MV-4-11 (cell line): Measurements from ENCODE around the gene TK2.

Source experiments
- DNase-seq: peaks from one replicate; lab custom pipeline; 2025; lab: John Stamatoyannopoulos, UW

TK2 gene

GRCh38 chr16:66544016-66544757 lies 5.7 kb downstream of the TK2 start:
- DNase-seq = no peak

GRCh38 chr16:66543541-66543940 lies 6.4 kb downstream of the TK2 start:
- no peak for DNase-seq

GRCh38 chr16:66542396-66542795 lies 7.5 kb downstream of the TK2 start:
- no peak for DNase-seq

DNA sequence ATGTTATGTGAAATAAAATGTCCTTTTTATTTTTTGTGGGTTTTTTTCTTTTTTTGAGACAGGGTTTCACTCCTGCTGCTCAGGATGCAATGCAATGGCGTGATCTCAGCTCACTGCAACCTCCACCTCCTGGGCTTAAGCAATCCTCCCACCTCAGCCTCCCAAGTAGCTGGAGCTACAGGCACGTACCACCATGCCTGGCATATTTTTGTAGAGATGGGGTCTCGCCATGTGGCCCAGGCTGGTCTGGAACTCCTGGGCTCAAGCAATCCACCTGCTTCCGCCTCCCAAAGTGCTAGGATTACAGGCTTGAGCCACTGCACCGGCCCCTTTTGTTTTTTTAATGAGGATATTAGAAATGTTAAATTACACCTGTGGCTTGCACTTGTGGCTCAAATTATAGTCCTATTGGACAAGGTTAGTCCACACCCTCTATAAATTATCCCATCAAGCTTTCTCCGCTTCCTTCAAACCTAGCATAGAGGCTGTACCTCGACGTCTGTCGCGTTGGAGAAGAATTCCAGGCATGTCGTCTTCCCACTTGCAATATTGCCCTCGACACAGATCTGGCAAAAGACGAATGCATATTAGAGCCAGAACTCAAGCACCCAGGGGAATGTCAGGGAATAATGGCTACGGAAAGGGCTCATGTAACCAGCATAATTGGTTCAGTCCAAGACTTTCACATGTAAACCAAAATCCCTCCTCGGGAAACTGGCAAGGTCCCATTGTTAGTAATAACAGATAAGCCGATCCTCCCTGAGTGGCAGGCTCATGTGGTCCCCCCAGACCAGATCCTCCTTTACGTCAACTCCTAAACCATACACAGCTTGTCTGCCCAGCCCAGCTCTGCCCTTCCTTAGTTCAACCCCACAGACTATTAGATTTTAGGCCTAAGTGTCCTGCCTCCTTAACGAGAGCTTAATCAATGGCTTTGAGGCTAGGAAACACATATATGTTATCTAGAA lies 8.2 kb downstream of the TK2 start:
- no peak for DNase-seq

- DNase-seq = no peak
Measured at GRCh38 chr16:66539623-66540469, 10.1 kb downstream of the TK2 start.

- no peak for DNase-seq
Measured at GRCh38 chr16:66538910-66539309, 11.0 kb downstream of the TK2 start.

DNA sequence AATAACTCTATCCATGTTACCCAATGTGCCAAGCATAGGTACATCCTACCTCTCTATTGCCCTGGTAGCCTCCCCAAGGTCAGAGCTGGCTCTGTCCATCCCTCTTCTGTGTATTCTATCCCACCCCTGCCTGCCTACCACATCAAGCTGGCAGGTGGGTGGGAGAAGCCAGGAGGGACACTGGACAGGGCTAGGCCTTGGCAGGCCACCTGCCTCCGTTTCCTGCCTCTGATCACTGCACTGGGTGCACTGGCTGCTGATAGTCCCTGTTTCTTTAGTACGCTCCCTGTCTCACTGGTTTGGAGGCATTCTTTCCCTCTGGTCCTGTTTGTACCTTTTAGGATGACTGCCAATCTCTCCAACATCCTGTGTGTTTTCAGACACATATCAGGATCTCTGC lies 12.7 kb downstream of the TK2 start:
- DNase-seq = no peak

DNA sequence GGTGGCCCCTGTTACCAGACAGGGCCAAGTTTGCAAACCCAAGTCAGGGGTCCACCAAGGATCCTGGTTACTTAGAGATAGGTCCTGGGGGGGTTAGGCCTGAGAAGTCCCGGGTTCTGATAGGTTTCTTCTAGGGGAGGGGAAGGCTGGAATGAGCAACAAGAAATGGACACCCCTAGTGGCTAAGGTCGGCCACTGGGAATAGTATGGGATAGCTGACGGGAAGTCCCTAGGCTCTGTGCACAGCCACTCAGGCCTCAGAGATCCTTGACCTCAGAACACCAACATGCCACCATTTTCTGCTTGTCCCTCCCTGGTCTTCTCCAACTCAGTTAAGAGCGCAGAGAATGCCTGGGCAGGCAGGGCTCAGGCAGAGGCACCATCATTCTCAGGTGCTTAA lies 13.4 kb downstream of the TK2 start:
- no peak for DNase-seq

DNA sequence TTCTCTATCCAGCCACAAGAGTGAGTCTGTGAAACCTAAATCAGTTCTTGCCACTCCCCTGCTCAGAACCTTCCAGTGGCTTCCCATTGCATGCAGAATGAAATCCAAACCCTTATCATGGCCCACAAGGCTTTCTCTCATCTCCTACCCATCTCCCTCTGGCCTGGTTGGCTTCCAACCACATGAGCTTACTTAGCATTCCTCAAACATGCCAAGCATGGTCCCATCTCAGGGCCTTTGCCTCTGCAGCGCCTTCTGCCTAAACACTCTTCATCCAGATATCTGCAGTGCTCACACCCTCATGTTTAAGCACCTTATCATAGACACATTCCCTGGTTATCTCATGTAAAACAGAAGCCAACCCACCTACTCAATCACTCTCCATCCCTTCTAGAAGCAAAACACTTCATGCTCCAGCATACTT lies 15.5 kb downstream of the TK2 start:
- no peak for DNase-seq

DNA sequence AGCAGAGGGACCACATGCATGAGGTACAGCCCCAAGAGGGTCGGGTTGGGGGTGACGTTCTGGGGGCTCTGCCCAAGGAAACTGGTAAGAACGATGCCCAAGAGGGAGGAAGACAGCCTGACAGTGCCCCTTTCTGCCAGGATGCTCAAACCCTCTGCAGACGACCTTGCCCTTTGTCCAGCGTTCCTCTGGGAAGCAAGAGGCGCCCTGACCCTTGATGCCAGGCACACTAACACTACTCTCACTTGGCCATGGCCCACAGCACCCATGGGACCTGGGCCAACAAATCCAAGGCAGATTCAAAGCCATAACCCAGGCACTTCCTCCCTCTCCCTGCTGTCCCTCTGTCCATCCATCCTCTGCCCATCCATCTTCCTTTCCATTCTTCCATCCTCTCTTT lies 20.4 kb downstream of the TK2 start:
- DNase-seq = no peak

DNA sequence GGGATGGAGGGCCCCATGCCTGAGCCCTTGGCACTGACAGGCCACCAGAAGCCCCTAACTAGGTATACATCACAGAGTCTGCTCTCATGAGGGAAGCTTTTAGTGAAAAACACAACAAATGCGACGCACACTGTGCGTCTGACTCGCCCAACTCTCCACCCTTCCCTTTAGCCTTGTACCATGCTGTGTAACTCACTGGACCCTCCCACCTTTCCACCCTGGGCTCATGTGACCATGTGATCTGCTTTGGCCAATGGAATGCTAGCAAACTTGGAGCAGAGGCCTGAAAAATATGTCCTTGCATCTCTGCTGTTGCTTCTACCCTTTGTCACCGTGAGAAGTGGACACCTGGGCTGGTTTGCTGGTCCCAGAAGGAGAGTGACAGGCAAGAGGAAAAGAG lies 21.6 kb downstream of the TK2 start:
- no peak for DNase-seq

DNA sequence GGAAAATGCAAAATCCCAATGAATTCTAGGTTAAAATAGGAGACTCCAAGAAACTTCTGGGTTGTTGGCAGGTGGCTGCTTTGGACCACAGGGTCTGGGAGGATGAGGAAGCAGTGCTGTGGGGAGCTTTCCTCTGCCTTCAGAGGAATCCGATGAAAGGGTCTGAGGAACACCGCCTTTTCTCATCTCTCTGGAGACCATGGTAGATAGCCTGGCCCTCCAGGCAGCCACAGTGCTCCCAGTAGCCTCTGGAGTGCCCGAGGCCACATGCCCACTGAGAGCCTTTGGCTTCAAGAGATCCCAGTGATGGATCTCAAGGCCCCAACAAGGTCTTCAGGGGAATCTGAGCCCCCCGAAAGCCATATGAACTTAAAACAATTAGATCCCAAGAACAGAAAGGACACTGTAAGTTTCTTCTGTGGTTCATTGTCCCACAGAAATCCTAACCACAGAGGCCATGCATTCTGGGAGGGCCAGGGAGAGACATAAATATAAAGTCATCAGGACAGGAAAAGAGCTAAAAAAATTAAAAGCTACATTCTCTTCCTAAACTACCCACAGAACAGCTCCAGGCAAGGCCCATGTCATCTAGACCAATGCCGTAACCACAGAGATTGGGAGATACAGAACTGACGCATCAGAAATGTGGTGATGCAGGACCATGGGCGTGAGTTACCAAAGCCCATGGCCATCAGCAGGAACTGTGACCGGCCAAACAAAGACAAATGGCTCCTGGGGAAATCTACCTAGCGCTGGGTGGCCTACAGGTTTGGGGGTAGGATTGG lies 24.3 kb downstream of the TK2 start:
- peak; percentile 83 for DNase-seq

- peak; percentile 100 for DNase-seq
Measured at GRCh38 chr16:66524601-66525164, 25.2 kb downstream of the TK2 start.

DNA sequence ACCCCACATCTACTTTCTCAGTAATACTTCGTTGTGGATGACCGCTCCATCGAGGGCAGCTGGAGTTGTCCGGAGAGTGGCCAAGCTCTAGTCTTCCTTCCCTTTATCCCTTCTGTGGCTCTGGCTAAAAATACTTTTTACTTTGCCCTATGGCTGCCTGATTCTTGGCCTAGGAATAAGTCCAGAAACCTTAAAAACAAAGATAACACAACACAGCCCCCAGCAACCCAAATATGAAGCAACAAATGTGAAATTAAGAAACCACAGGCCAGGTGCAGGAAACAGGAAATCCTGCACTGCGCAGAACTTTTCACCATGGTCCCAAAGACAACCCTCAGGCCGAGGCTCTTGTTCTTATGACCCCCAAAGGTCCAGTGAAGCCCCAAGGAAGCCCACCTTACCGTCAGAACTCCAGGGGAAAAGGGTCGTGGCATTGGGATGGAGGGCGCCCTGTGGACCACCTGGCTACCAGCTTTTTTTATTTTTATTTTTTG lies 26.0 kb downstream of the TK2 start:
- peak; percentile 95 for DNase-seq

DNA sequence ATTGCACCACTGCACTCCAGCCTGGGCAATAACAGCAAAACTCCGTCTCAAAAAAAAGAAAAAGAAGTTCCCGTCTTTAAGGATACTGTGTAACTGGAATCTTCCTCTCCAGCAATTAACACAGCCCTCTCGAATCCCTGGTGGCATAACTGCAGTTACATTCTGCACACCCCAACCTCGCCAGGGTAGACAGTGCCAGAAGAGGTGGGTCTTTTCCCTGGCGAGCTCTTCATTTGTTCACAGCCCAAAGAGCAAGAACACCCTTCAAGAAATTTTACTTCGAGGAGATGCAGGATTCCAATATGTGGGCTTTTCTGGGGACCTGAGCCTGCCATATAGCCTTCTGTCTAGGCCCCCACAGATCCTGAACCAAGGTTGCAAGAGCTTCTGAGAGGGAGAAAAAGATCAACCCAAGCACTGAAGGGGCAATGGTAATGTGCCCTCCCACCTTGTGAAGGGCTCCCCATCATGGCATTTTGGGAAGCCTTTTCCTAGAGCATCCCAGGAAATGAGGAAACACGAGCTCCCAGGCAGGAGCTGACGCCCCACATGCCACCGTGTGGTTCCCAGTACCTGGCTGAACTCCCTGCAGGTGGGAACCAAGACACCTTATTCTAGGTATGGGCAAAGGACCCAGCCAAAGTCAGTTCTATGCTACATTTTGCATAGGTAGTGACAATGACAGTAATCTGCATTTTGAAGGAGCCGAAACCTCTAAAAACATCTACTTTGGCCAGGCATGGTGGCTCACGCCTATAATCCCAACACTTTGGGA lies 26.9 kb downstream of the TK2 start:
- no peak for DNase-seq

DNA sequence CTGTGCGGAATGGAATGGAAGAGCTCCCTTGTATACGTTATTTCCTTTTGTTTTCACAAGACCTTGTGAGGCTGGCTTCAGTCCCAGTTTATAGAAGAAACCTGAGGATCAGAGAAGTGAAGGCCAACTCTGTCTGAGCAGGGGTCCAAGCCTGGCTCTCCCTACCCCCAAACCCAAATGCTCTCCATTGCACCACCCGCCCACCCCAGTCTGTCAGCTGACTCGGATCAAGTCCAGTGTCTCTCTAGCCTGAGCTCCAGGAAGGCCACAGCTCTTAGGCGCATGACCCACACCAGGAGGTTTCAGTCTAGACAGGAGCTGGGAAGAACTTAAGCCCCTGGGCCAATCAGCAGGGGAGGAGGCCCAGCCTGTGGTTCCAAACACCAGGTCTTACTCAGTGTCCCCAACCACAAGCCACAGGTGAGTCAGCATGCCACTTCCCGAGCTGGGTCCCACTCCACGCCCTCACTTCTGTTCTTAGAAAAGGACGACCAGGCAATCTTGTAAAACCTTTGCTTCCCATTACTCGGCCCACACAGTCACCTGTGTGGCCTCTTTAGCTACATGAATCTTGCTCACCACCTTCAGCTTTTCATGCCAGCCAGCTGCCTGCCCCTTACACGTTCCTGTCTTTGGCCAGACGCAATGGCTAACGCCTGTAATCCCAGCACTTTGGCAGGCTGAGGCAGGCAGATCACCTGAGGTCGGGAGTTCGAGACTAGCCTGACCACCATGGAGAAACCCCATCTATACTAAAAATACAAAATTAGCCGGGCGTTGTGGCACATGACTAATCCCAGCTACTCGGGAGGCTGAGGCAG lies 27.8 kb downstream of the TK2 start:
- DNase-seq = peak; percentile 94

GRCh38 chr16:66521252-66521713 lies 28.6 kb downstream of the TK2 start:
- no peak for DNase-seq

- peak; percentile 88 for DNase-seq
Measured at GRCh38 chr16:66520406-66521170, 29.3 kb downstream of the TK2 start.
